Skeletal muscle tissue (tissue), 4 donors: ENCODE results near the gene RGR. TPM values are rescaled to one million over a fixed set of nuclear protein-coding genes. Genes with fewer than 3 reads are reported as not detected.

Experiments
- H3K27ac ChIP-seq: one replicate; pipeline ENCODE4 v1.7.0; 2013; ENCODE audit warnings: mild to moderate bottlenecking, low read depth, low read length, inconsistent platforms
- H3K27me3 ChIP-seq, 3 donors: one replicate each; pipeline ENCODE4 v1.7.0; 2013; ENCODE audit warnings: low read length in 3 of 3; ENCODE audit not compliant: control insufficient read depth in 3 of 3, insufficient read depth in 3 of 3
- H3K36me3 ChIP-seq, 3 donors: one replicate each; pipeline ENCODE4 v1.7.0; 2013; ENCODE audit warnings: low read length in 3 of 3; ENCODE audit not compliant: control insufficient read depth in 3 of 3, insufficient read depth in 3 of 3
- H3K4me1 ChIP-seq, 3 donors: one replicate each; pipeline ENCODE4 v1.7.0; 2013; ENCODE audit warnings: low read length in 3 of 3, mild to moderate bottlenecking in 3 of 3; ENCODE audit not compliant: control insufficient read depth in 3 of 3, insufficient read depth in 3 of 3
- H3K4me3 ChIP-seq, 3 donors: one replicate each; pipeline ENCODE4 v1.7.0; 2013; ENCODE audit warnings: low read length in 3 of 3
- H3K9ac ChIP-seq, 3 donors: one replicate each; pipeline ENCODE4 v1.7.0; 2013; ENCODE audit warnings: low read length in 3 of 3, mild to moderate bottlenecking in 3 of 3, moderate library complexity in 2 of 3, low read depth in 1 of 3
- H3K9me3 ChIP-seq, 3 donors: one replicate each; pipeline ENCODE4 v1.7.0; 2013; ENCODE audit warnings: low read length in 3 of 3; ENCODE audit not compliant: control insufficient read depth in 3 of 3
- total RNA-seq: library from RNA; depleted of rRNA; stranded (reverse); fragments of >200 nt; gene quantifications from one replicate; pipeline ENCODE4 v1.2.3, GENCODE V29; 2014
- donor health status: Osteomylitis.

The RGR gene
- total RNA-seq, result 13.6 TPM

GRCh38 chr10:84244651-84245270 is at the start of gene RGR:
Gene RGR (plus strand): TSS chr10:84245053. CDS start chr10:84245091, 38 bp downstream.
- Histone ChIP-seq H3K36me3 (no peaks in the 10 kb centered on the region), H3K27ac (no peak within 1 kb of the TSS), H3K9ac (peak within 1 kb of the TSS in 1 of 3 donors; percentile 33), H3K9me3 (no peaks in the 10 kb centered on the region), H3K27me3 (peaks cover 3 to 13% (median 4%) of the 10 kb centered on the region in 3 donors), H3K4me1 (peaks cover 0 to 8% (median 5%) of the 10 kb centered on the region in 3 donors), H3K4me3 (peak within 1 kb of the TSS in 1 of 3 donors; percentile 22)

GRCh38 chr10:84196083-84196482 is 48.8 kb upstream of the RGR start:
- H3K4me1 ChIP-seq, result peaks cover 0 to 6% (median 4%) of the 10 kb centered on the region in 3 donors
- no peak overlapping the region for H3K4me3 ChIP-seq
- peaks cover 47 to 61% (median 55%) of the 10 kb centered on the region in 3 donors for H3K27me3 ChIP-seq
- no peaks in the 10 kb centered on the region for H3K9me3 ChIP-seq
- no peak overlapping the region for H3K9ac ChIP-seq
- H3K36me3 ChIP-seq, result no peaks in the 10 kb centered on the region
- no peak overlapping the region for H3K27ac ChIP-seq

GRCh38 chr10:84196941-84197340 is 47.9 kb upstream of the RGR start:
- Histone ChIP-seq H3K36me3 (no peaks in the 10 kb centered on the region), H3K27me3 (peaks cover 42 to 54% (median 47%) of the 10 kb centered on the region in 3 donors), H3K9ac (no peak overlapping the region), H3K4me3 (no peak overlapping the region), H3K27ac (no peak overlapping the region), H3K4me1 (peaks cover 0 to 6% (median 4%) of the 10 kb centered on the region in 3 donors), H3K9me3 (no peaks in the 10 kb centered on the region)

- H3K9me3 ChIP-seq, result no peaks in the 10 kb centered on the region
- H3K4me1 ChIP-seq, result peaks cover 0 to 6% (median 4%) of the 10 kb centered on the region in 3 donors
- H3K9ac ChIP-seq, result no peak overlapping the region
- no peak overlapping the region for H3K4me3 ChIP-seq
- H3K27me3 ChIP-seq, result peaks cover 42 to 54% (median 43%) of the 10 kb centered on the region in 3 donors
- H3K36me3 ChIP-seq, result no peaks in the 10 kb centered on the region
- no peak overlapping the region for H3K27ac ChIP-seq
These were observed 47.2 kb upstream of the RGR start for GRCh38 chr10:84197643-84198042.

GRCh38 chr10:84198206-84198915 is 46.5 kb upstream of the RGR start:
- H3K27ac ChIP-seq, result no peak overlapping the region
- H3K36me3 ChIP-seq, result no peaks in the 10 kb centered on the region
- H3K9ac ChIP-seq, result no peak overlapping the region
- H3K27me3 ChIP-seq, result peaks cover 38 to 51% (median 44%) of the 10 kb centered on the region in 3 donors
- H3K9me3 ChIP-seq, result no peaks in the 10 kb centered on the region
- H3K4me3 ChIP-seq, result no peak overlapping the region
- peaks cover 0 to 6% (median 4%) of the 10 kb centered on the region in 3 donors for H3K4me1 ChIP-seq

GRCh38 chr10:84200537-84201243 is 44.2 kb upstream of the RGR start:
- Histone ChIP-seq H3K27ac (no peak overlapping the region), H3K9me3 (no peaks in the 10 kb centered on the region), H3K9ac (no peak overlapping the region), H3K27me3 (peaks cover 18 to 31% (median 29%) of the 10 kb centered on the region in 3 donors), H3K4me1 (no peaks in the 10 kb centered on the region), H3K36me3 (no peaks in the 10 kb centered on the region), H3K4me3 (no peak overlapping the region)

- Histone ChIP-seq H3K4me1 (no peaks in the 10 kb centered on the region), H3K9ac (no peak overlapping the region), H3K36me3 (no peaks in the 10 kb centered on the region), H3K4me3 (no peak overlapping the region), H3K27me3 (peaks cover 13 to 27% (median 24%) of the 10 kb centered on the region in 3 donors), H3K27ac (no peak overlapping the region), H3K9me3 (no peaks in the 10 kb centered on the region)
These were observed 43.6 kb upstream of the RGR start for GRCh38 chr10:84201244-84201606.

- Histone ChIP-seq H3K27ac (no peak overlapping the region), H3K9ac (no peak overlapping the region), H3K9me3 (no peaks in the 10 kb centered on the region), H3K4me3 (no peak overlapping the region), H3K4me1 (no peaks in the 10 kb centered on the region), H3K36me3 (no peaks in the 10 kb centered on the region), H3K27me3 (peaks cover 9 to 23% (median 22%) of the 10 kb centered on the region in 3 donors)
These were observed 43.2 kb upstream of the RGR start for GRCh38 chr10:84201682-84202081.

- Histone ChIP-seq H3K36me3 (no peaks in the 10 kb centered on the region), H3K4me3 (no peak overlapping the region), H3K9me3 (no peaks in the 10 kb centered on the region), H3K4me1 (no peaks in the 10 kb centered on the region), H3K27me3 (peaks cover 5 to 18% (median 16%) of the 10 kb centered on the region in 3 donors), H3K27ac (no peak overlapping the region), H3K9ac (no peak overlapping the region)
These were observed 42.5 kb upstream of the RGR start for GRCh38 chr10:84202349-84202748.

- no peaks in the 10 kb centered on the region for H3K9me3 ChIP-seq
- no peak overlapping the region for H3K27ac ChIP-seq
- no peak overlapping the region for H3K9ac ChIP-seq
- no peaks in the 10 kb centered on the region for H3K36me3 ChIP-seq
- H3K4me3 ChIP-seq, result no peak overlapping the region
- peaks cover 0 to 13% (median 5%) of the 10 kb centered on the region in 3 donors for H3K27me3 ChIP-seq
- no peaks in the 10 kb centered on the region for H3K4me1 ChIP-seq
These were observed 40.7 kb upstream of the RGR start for GRCh38 chr10:84204122-84204521.
